Measurements from ENCODE around the gene MAP7D2.

DNA sequence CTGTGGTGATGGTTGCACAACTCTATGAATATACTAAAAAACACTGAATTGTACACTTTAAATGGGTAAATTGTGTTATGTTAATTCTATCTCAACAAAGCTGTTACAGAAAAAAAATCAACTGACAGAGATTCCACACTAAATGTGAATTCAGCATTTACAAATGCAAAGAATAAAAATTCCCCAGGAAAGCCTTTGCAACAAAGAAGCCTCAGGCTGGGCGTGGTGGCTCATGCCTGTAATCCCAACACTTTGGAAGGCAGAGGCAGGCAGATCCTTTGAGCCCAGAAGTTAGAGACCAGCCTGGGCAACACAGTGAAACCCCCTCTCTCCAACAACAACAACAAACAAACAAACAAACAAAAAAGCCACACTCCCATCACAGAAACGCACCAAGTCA, 134.8 kb downstream of the MAP7D2 start:
- TF ChIP-seq, protein P1, sequence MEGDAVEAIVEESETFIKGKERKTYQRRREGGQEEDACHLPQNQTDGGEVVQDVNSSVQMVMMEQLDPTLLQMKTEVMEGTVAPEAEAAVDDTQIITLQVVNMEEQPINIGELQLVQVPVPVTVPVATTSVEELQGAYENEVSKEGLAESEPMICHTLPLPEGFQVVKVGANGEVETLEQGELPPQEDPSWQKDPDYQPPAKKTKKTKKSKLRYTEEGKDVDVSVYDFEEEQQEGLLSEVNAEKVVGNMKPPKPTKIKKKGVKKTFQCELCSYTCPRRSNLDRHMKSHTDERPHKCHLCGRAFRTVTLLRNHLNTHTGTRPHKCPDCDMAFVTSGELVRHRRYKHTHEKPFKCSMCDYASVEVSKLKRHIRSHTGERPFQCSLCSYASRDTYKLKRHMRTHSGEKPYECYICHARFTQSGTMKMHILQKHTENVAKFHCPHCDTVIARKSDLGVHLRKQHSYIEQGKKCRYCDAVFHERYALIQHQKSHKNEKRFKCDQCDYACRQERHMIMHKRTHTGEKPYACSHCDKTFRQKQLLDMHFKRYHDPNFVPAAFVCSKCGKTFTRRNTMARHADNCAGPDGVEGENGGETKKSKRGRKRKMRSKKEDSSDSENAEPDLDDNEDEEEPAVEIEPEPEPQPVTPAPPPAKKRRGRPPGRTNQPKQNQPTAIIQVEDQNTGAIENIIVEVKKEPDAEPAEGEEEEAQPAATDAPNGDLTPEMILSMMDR (IDR thresholded peaks at IDR 0.05), result no peak
- TF ChIP-seq POLR2AphosphoS5 (IDR thresholded peaks at IDR 0.05), result no peak

Measured in breast epithelium (tissue), 3 donors.